ENCODE data around the gene ANXA10. TPM values are rescaled to one million over a fixed set of nuclear protein-coding genes. Genes with fewer than 3 reads are reported as not detected.
"Not testable (repeated sequence)": the region's sequence is repeated elsewhere in the genome, so short reads cannot be mapped to it uniquely, and the experiment has no call there.

ANXA10 gene
- total RNA-seq (2014; rRNA removed; shearing (Covaris generic)), result 0.17 and 0.66 TPM in 2 replicates

- no peak for DNase-seq (ENCODE audit: low read depth)
Observed at GRCh38 chr4:168092176-168092712, at the start of gene ANXA10. Gene ANXA10 (plus strand): TSS chr4:168092537. CDS start chr4:168092701, 164 bp downstream.

- no peak for DNase-seq (ENCODE audit: low read depth)
Observed at GRCh38 chr4:168045354-168045753, 47.0 kb upstream of the ANXA10 start.

- DNase-seq (ENCODE audit: low read depth), result no peak
Observed at GRCh38 chr4:168050002-168050401, 42.3 kb upstream of the ANXA10 start.

GRCh38 chr4:168051526-168051925 is 40.8 kb upstream of the ANXA10 start:
- no peak for DNase-seq (ENCODE audit: low read depth)

GRCh38 chr4:168057412-168057811 is 34.9 kb upstream of the ANXA10 start:
- DNase-seq (ENCODE audit: low read depth), result no peak

- peak; percentile 58 for DNase-seq (ENCODE audit: low read depth)
Observed at GRCh38 chr4:168059251-168059650, 33.1 kb upstream of the ANXA10 start.

GRCh38 chr4:168063031-168063430 is 29.3 kb upstream of the ANXA10 start:
- no peak for DNase-seq (ENCODE audit: low read depth)

- DNase-seq (ENCODE audit: low read depth), result no peak
Observed at GRCh38 chr4:168070903-168071302, 21.4 kb upstream of the ANXA10 start.

- DNase-seq (ENCODE audit: low read depth), result peak; percentile 29
Observed at GRCh38 chr4:168071304-168071703, 21.0 kb upstream of the ANXA10 start.

- no peak for DNase-seq (ENCODE audit: low read depth)
Observed at GRCh38 chr4:168074861-168075260, 17.5 kb upstream of the ANXA10 start.

- DNase-seq (ENCODE audit: low read depth), result peak; percentile 58
Observed at GRCh38 chr4:168076989-168077725, 15.2 kb upstream of the ANXA10 start.

GRCh38 chr4:168077726-168078239 is 14.6 kb upstream of the ANXA10 start:
- no peak for DNase-seq (ENCODE audit: low read depth)

- DNase-seq (ENCODE audit: low read depth), result no peak
Observed at GRCh38 chr4:168082379-168082778, 10.0 kb upstream of the ANXA10 start.

GRCh38 chr4:168095776-168096406 is 3.6 kb downstream of the ANXA10 start:
- DNase-seq (ENCODE audit: low read depth), result no peak

- no peak for DNase-seq (ENCODE audit: low read depth)
Observed at GRCh38 chr4:168096407-168096784, 4.1 kb downstream of the ANXA10 start.

GRCh38 chr4:168097161-168097560 is 4.8 kb downstream of the ANXA10 start:
- no peak for DNase-seq (ENCODE audit: low read depth)

- DNase-seq (ENCODE audit: low read depth), result peak; percentile 63
Observed at GRCh38 chr4:168098248-168098717, 5.9 kb downstream of the ANXA10 start.

- no peak for DNase-seq (ENCODE audit: low read depth)
Observed at GRCh38 chr4:168099195-168099594, 6.9 kb downstream of the ANXA10 start.

GRCh38 chr4:168101026-168101425 is 8.7 kb downstream of the ANXA10 start:
- peak; percentile 34 for DNase-seq (ENCODE audit: low read depth)

GRCh38 chr4:168102403-168102802 is 10.1 kb downstream of the ANXA10 start:
- DNase-seq (ENCODE audit: low read depth), result no peak

GRCh38 chr4:168109527-168109926 is 17.2 kb downstream of the ANXA10 start:
- no peak for DNase-seq (ENCODE audit: low read depth)

- not testable (repeated sequence) for DNase-seq (ENCODE audit: low read depth)
Observed at GRCh38 chr4:168113059-168113458, 20.7 kb downstream of the ANXA10 start.
